Stimulated activated CD8-positive, alpha-beta memory T cell treated with anti-CD3 and anti-CD28 coated beads, Interleukin-15, amount 100 ng/mL, for 48 hours (primary cell): Measurements from ENCODE around the gene CREB5.

ENCODE experiments used
- DNase-seq, 2 donors: peaks; one replicate each; pipeline ENCODE4 v3.0.0-alpha.2; 2020; ENCODE audit warnings: low read depth in 2 of 2

CREB5 gene

DNA sequence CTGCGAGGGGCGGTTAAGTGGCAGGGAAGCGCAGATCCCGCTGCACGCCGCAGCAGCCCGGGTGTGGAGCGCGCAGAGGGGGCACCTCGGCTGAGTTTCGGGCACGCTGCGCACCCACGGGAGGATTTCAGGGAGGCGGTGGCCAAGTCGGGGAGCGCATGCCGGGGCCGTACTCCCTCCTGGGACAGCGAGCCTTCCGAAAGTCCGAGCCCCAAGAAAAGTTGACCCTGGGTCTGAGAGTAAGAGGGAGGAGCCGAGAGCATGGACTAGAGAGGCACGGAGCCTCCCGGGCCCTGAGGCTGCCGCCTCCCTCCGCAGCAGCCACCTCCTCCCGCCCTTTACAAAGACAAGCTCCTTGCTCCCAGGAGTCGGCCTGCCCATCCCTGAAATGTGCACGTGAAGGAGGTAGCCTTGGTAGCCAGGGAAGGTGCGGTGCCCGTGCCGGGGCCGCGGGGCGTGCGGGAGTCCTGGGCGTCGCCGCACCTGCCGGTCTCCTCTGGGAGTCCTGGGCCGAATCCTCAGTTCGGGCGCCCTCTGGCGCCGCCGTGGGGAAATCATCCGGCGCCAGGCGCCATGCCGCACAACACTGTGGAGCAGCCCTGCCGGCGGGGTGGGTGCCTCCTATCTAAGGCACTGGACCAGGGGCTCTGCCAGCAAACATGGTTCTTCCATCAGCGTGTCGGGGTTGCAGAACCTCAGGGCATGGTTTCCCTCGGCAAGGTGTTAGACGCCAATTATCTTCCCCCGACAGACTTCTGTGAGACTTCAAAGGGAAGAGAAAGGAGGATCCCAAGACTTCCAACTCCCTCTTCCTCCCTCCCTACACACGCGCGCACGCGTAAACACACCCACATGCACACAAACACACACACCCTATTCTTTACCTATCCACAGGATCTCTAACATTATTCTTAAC lies 441.8 kb downstream of the CREB5 start:
- peak; percentile 57 to 58 for DNase-seq

DNA sequence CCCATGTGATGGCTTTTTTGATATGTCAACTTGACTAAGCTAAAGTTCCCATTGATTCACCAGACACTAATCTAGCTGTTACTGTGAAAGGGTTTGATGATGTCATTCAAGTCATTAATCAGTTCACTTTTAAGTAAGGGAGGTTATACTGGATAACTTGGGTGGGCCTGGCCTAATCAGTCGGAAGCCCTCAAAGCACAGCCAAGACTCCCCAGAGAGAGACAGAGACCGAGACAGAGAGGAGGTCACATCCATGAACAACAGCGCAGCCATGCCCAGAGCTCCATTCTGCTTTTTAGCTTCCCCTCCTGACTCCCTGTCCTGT lies 442.4 kb downstream of the CREB5 start:
- no peak for DNase-seq

DNA sequence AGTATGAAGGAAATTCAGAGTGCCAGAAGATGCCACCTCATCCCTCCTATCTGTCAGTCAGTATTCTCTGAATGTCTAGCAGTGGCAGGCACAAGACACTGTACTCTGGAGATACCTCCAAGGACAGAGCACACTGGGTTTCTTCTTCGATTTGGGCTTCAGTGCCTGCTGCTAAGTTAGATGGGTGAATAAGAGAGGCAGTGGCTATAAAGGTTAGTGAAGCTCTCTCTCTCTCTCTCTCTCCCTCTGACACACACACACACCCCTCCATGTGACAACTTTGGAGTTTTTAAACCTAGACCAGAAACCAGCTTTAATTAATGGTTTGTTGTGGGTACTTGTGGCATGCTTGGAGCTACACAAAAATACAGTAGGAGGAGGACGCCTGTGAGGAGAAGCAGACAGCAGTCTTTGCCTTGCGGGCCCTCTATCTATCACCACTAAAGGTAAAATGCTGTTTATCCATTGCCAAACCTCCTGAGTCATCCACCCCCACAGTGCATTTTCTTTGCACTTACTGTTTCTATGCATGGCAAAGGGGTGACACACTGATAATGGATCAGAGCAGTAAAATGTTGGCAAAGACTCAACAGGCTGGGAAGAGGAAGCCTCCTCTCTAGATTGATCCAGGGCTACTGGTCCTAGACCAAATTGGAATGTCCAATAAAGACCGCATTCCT lies 443.4 kb downstream of the CREB5 start:
- DNase-seq, result no peak

DNA sequence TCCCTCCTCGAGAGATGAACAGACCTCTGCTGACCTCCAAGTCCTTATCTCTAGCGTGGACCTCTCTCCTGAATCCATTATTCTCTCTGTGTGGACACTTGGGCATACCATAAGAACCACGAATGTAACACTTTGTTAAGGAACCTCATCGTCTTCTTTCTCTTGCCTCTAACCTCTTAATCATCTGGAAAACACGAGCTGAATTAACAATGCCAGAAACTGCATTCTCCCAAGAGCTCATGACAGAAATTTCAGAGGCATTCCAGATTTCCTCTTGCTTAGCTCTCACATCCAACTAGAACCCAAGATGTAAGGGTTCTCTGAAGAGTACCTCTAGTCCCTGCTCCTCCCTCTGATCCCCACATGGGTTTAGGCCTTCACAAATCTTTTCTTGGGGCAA lies 444.3 kb downstream of the CREB5 start:
- no peak for DNase-seq

DNA sequence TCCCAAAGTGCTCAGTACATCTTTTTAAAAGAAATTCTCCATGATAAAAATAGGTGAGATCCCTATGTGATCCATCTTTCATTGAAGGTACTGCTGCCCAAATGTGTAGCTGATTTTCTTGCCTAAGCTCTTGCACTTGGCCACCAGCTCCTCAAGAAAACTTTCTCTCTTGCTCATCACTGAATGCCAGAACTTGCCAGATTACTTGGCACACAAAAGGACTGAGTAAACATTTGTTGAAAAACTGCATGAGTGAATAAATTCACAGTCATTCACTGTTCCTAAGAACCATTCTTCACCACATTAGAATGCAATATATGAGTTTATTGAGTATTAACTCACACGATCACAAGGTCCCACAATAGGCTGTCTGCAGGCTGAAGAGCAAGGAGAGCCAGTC lies 445.9 kb downstream of the CREB5 start:
- no peak for DNase-seq

DNA sequence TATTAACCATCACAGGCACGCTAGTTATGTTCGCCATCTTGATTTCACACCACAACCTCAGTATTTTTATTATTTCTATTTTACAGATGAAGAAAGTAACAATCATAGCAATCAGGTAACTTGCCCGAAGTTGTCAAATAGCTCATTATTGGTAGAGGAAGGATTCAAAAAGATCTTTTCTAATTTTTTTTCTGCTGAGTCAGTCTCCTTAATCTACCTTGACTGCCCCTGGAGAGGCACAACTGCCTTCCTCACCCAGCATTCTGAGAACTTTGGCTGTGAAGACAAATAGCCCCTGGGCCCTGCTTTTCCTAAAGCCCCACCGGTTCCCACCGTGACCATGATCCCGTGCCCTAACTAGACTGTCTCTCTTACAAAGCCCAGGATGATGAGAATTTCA lies 446.6 kb downstream of the CREB5 start:
- no peak for DNase-seq

DNA sequence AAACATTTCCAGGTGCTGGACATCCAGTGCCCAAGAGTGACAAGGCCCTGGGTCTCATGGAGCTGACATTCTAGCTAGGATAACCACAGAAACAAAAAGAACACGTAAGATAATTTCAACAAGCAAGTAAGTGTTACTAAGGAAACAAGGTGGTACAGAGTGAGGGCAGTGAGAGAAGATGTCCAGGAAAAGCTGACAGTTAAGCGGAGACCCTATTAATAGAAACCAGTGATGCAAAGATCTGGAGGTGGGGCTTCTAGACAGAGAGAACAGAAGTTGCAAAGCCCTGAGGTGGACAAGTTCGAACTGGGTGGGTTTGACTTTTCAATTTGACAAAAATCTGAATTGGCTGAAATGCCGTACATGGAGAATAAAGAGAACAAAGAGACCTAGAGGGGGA lies 449.5 kb downstream of the CREB5 start:
- no peak for DNase-seq

DNA sequence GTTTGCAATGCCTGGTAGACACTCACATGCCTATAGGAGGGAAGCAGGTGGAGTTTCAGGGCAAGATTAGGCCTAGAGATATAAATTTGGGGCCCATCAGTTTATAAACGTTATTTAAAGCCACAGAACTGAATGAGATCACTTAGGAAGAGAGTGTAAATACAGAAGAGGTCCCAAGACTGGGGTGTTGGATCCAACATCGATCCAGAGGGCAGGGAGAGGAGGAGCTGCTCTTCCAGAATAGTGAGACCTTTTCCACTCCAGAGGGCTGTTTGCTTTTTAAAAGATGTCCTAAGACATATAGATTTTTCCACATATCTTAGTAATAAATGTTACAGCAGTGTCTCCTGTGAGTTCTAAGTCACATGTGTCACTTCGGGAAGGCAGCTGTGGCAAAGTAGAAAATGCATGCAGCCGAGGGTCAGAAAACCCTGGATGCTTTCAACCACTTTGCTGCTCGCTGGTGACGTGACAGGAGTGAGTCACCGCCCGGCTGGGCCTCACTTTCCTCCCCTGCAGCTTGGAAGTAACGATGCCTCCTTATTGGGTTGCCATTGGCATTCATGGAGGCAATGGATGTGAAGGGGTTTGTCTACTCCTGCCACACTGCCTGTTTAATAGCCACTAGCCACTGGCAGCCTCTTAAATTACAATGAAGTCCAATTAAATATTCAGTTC lies 450.4 kb downstream of the CREB5 start:
- no peak for DNase-seq

DNA sequence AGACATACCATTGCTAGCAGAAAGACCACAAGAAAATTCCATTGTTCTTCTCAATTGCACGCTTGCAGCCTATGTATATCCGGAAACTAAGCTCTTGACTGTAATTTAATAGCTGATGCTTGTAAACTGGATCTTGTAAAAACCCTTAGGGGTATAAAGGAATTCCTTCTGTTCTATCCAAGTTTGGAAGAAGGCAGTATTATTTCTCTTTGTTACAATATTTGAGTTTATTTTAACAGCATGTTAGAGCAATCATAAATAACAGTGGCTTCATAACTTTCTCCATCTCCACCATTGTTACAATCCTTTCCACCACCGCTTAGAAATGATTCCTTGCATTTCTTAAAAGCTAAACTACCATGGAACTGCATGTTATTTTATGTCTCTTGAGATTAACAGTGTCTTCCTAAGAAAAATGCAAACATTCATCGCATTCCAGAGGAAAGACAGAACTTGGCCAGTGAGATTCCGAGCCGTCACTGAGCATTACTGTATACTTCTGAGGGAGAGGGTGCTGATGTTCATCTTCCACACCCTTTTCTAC lies 453.4 kb downstream of the CREB5 start:
- DNase-seq, result no peak

DNA sequence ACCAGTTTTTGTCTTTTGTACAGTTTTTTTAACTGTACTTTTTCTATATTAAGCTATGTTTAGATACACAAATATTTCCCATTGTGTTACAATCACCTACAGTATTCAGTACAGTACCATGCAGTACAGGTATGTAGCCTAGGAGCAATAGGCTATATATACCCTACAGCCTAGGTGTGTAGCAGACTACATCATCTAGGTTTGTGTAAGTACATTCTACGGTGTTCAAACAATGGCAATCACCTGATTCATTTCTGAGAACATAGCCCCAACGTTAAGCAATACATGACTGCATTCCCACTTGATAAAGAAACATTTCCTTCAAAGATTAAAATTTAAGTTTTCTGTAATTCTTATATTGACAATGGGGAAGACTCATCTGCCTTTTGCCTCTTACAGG lies 456.4 kb downstream of the CREB5 start:
- no peak for DNase-seq

DNA sequence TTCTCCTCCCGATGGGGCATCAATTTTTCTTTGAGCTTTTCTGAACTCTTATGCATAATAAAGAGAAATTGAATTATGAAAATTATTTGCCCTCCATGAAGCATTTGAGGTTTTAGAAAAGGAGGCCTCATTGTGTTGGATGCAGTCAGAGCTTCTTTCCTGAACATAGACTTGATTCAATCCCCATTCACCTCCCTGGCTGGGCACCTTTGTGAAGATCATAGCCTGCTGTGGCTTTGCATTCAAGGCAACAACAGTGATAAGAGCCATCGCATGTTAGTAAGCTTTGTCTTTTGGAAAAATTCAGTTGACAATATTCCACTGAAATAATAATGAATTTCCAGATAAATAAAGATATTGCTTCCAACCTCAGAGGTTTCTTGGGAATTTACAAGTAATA lies 458.8 kb downstream of the CREB5 start:
- DNase-seq, result no peak

DNA sequence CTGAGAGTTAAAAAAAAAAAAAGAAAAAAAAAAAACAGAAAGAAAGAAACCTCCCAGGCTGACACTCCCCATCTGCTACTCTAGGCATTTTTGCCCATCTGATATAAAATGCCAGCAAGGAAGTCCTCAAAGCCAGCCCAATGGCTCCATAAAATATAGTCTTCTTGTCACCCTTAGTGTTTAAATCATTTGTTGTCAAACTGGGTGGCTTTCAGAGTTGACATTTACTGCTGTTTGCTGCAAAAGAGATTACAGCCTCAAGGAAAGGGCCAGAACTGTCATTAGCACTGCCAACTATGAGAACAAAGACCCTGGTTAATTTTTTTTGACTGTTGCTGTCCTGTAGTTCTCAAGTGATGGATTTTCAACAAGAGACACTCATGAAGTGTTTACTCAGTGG lies 459.3 kb downstream of the CREB5 start:
- no peak for DNase-seq

DNA sequence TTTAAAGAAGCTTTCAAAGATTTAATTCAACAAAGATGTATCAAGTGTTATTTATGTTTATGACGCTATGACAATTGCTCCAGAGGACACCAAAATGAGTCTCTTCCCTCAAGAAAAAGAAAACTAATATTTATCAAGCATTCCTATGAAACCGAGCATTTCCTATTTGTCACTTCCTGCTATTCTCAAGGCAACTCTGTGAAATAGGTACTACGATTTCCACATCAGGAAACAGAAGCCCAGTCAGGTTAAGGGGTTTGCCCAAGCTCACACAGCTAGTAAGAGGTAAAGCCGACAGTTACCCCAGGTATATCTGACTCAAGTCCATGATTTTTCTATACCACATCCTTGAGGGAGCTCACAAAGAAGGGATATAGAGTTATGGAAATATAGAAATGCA lies 459.9 kb downstream of the CREB5 start:
- no peak for DNase-seq

DNA sequence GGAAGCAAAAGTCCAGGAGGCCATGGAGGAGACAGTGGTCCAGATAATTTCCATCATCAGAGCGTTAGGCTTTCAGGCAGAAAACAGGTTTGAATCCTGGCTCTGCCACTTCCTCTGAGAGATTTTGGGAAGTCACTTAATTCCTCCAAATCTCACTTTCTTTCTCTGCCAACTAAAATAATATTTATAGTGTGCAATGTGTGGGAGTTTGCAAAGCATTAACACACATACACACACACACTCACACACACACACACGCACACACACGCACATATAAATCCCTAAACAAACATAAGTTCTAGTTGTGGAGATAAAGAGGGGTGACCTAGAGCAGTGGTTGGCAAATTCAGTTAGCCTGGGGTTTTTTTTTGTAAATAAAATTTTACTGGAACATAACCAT lies 461.0 kb downstream of the CREB5 start:
- DNase-seq, result no peak

DNA sequence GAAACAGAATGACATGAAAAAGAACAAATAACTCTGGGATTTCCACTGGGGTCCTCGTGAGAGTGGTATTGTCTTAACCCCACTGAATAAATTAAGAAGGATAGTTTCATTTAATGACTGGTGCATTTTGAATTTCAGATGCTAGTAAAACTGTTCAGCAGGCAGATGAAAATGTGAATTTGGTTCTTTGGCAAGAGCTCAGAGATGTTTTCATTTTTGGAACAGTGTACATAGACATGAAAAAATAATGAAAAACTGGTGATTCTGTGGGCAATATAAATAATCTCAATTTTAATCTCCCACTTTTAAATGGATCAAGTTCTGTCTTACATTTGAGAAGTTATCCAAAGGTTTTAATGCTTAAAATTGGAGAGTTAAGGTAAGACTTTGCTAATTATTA lies 461.7 kb downstream of the CREB5 start:
- no peak for DNase-seq
